Astrocyte of the cerebellum (primary cell): ENCODE results near the gene HJV.
"Not testable (repeated sequence)": the region's sequence is repeated elsewhere in the genome, so short reads cannot be mapped to it uniquely, and the experiment has no call there.

Source experiments
- DNase-seq: peaks from one replicate; pipeline ENCODE4 v3.0.0-alpha.2; 2011; ENCODE audit warnings: low read depth
- H3K4me3 ChIP-seq: 2 replicates; pipeline ENCODE4 v1.5.1; 2011; ENCODE audit warnings: mild to moderate bottlenecking, low read depth, low read length, moderate library complexity
- in situ Hi-C: cut with HindIII; loops from 2 replicates; pipeline ENCODE4 v1.10.0; 2017; ENCODE audit warnings: low sequenced_read_pairs
- TF ChIP-seq, protein P1 (sequence below): IDR thresholded peaks from 2 replicates; pipeline ENCODE4 v1.5.1; 2012; ENCODE audit warnings: low read length, low read depth, moderate library complexity, mild to moderate bottlenecking; ENCODE audit errors: missing control alignments

Gene HJV

GRCh38 chr1:146031476-146031875 lies 9.9 kb upstream of the HJV start:
- in situ Hi-C loops = no loop called here
- DNase-seq = no peak
- no peak overlapping the region for H3K4me3 ChIP-seq
- TF ChIP-seq, protein P1, sequence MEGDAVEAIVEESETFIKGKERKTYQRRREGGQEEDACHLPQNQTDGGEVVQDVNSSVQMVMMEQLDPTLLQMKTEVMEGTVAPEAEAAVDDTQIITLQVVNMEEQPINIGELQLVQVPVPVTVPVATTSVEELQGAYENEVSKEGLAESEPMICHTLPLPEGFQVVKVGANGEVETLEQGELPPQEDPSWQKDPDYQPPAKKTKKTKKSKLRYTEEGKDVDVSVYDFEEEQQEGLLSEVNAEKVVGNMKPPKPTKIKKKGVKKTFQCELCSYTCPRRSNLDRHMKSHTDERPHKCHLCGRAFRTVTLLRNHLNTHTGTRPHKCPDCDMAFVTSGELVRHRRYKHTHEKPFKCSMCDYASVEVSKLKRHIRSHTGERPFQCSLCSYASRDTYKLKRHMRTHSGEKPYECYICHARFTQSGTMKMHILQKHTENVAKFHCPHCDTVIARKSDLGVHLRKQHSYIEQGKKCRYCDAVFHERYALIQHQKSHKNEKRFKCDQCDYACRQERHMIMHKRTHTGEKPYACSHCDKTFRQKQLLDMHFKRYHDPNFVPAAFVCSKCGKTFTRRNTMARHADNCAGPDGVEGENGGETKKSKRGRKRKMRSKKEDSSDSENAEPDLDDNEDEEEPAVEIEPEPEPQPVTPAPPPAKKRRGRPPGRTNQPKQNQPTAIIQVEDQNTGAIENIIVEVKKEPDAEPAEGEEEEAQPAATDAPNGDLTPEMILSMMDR = no peak

DNA sequence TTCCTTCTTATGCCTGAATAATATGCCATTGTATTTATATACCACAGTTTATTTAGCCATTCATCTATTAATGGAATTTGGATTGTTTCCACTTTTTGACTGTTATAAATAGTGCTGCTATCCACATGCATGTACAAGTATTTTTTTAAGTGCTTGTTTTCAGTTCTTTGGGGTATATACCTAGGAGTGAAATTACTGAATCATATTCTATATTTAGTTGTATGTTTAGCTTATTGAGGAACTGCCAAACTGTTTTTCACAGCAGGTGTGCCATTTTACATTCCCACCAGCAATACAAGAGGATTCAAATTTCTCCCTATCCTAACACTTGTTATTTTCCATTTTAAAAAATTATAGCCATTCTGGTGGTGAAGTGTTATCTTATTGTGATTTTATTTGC lies 7.6 kb upstream of the HJV start:
- no peak overlapping the region for H3K4me3 ChIP-seq
- DNase-seq = no peak
- in situ Hi-C loops = no loop called here
- TF ChIP-seq, protein P1 = no peak

GRCh38 chr1:146026650-146027049 lies 5.1 kb upstream of the HJV start:
- in situ Hi-C loops, H3K4me3 ChIP-seq: not testable (repeated sequence)

DNA sequence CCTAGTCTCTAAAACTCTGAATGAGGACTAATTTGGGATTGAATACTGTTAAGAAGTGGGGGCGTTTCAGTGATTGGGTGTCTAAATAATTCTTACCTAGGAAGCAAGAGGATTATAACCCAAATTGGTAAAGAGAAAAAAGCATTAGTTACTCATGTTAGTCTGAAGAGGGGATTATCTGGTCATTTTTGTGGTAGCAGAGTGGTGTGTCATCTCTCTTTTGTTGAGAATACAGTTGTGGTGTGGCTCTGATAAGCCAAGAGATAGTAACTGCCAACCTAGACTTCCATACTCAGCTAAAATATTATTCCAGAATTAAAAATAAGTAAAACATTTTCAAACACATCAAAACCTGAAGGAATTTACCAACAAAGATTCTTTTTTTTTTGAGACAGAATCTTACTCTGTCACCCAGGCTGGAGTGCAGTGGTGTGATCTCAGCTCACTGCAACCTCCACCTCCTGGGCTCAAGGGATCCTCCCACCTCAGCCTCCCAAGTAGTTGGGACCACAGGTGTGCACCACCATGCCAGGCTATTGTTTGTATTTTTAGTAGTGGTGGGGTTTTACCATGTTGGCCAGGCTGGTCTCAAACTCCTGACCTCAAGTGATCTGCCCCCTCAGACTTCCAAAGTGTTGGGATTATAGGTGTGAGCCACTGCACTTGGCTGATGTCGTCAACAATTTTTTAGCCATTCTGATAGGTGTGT lies 4.4 kb upstream of the HJV start:
- DNase-seq, H3K4me3 ChIP-seq, in situ Hi-C loops: not testable (repeated sequence)

More at GRCh38 chr1:146026650-146027049, 5.1 kb upstream of the HJV start:
- not testable (repeated sequence) for DNase-seq

DNA sequence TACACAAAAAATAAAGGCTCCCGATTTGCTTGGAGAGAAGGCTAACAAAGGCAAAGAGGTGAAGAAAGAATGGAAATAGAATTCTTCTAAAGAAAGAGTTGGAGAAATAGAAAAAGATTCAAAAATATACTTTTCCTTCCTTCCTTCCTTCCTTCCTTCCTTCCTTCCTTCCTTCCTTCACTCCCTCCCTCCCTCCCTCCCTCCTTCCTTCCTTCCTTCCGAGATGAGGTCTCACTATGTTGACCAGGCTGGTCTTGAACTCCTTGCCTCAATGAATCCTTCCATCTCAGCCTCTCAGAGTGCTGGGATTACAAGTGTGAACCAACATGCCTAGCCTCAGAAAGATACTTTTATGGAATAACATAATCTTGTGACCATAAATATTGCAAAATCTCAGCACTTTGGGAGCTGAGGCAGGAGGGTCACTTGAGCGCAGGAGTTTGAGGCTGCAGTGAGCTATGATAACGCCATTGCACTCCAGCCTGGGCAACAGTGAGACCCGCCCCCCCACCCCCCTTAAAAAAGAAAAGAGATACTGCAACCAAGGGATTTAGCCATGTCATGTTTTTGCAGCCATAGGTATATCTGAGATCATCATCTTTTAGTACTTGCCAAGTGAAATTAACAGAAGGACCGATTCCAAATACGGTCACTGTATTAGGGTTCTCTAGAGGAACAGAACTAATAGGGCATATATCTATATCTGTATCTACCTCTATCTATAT lies 1.0 kb upstream of the HJV start:
- no peak overlapping the region for H3K4me3 ChIP-seq
- TF ChIP-seq, protein P1 = no peak
- DNase-seq = no peak
- in situ Hi-C loops = no loop called here

GRCh38 chr1:146021050-146021445 lies 487 bp downstream of the HJV start:
- DNase-seq = no peak
- H3K4me3 ChIP-seq = no peak overlapping the region
- in situ Hi-C loops = no loop called here
- TF ChIP-seq, protein P1 = no peak

DNA sequence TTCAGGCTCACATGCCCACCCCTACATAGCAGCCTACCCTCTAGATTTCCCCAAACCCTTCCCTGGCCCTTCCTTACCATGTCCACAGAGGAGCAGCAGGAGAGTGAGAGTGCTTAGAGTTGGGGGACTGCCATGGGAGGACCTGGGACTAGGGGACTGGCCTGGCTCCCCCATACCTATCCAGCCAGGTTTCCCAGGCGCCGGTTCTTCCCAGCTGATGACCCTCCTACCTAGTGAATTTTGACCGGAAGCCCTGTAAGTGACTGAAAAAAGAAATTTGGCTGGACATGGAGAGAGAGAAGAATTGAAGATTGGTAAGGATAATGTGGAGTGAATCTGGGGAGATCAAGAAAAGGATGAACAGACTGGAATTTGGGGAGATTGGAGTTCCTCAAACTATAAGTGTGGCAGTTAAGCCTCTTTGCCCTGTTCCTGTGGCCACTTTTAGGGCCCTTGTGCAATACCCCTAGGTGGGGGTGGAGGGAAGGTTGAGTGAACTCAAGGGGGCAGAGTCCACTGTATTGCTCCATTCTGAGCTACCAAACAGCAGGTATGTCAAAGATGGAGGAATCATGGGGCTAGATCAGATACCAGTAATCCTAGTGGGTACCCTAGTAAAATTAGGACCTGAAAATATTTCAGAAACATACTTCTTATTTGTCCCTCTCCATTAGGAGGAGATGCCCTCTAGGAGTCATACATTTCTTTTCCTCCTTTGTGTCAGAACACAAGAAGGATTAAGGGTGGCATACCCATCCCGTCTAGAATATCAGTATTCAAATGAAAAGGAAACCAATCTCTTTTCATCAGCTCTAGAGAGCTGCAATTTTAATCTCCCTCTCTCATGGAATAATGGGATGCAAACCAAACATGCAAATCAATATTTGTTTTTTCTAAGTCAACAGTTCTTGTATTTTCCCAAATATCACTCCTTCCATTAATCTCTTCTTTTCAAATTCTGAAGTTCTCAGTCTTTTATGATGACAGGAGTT lies 1.2 kb downstream of the HJV start:
- TF ChIP-seq, protein P1 = no peak
- no peak overlapping the region for H3K4me3 ChIP-seq
- in situ Hi-C loops = no loop called here
- DNase-seq = no peak
